GM10266 (cell line): ENCODE measurements around the gene ASB12.
A peak's percentile ranks its signal among the peaks of the same experiment; 100 is the strongest.

Source experiments
- DNase-seq: peaks from one replicate; pipeline ENCODE4 v3.0.0; 2012; ENCODE audit errors: extremely low spot score
- CTCF ChIP-seq: IDR thresholded peaks from 2 replicates; pipeline ENCODE4 v1.5.1; 2012; ENCODE audit warnings: mild to moderate bottlenecking, low read depth; ENCODE audit not compliant: control insufficient read depth, insufficient read depth; ENCODE audit errors: missing control alignments

Gene ASB12

GRCh38 chrX:64205441-64205734 is 25.0 kb downstream of the ASB12 start, which contains the start of gene AMER1:
Gene AMER1 (minus strand): TSS chrX:64205708. CDS start chrX:64193286, 12,422 bp downstream.
- DNase-seq = no peak
- no peak for TF ChIP-seq CTCF

- peak; percentile 26 for DNase-seq
- TF ChIP-seq CTCF = no peak
Observed at GRCh38 chrX:64204701-64205440, 25.5 kb downstream of the ASB12 start.

GRCh38 chrX:64204252-64204651 is 26.2 kb downstream of the ASB12 start:
- TF ChIP-seq CTCF = no peak
- no peak for DNase-seq

GRCh38 chrX:64202808-64203325 is 27.5 kb downstream of the ASB12 start:
- TF ChIP-seq CTCF = no peak
- DNase-seq = no peak

- DNase-seq = no peak
- TF ChIP-seq CTCF = no peak
Observed at GRCh38 chrX:64198036-64198435, 32.4 kb downstream of the ASB12 start.

GRCh38 chrX:64196606-64197005 is 33.8 kb downstream of the ASB12 start:
- DNase-seq = no peak
- TF ChIP-seq CTCF = no peak

- DNase-seq = no peak
- no peak for TF ChIP-seq CTCF
Observed at GRCh38 chrX:64195862-64196261, 34.5 kb downstream of the ASB12 start.
